Thyroid gland (tissue), 4 donors: ENCODE data around the gene INPP5A. TPM values are rescaled to one million over a fixed set of nuclear protein-coding genes. Genes with fewer than 3 reads are reported as not detected.

ENCODE experiments used
- DNase-seq, 2 donors: peaks; one replicate each; pipeline ENCODE4 v3.0.0-alpha.2; 2019
- H3K27ac ChIP-seq, 3 donors: fragments of 200-600 bp; sonication (generic); 1 replicate in 2 of 3; 2 replicates in 1 of 3; pipeline ENCODE4 v1.5.1; 2016 to 2019; ENCODE audit warnings: mild to moderate bottlenecking in 1 of 3, moderate library complexity in 1 of 3
- H3K27me3 ChIP-seq: fragments of 200-600 bp; sonication (generic); one replicate; pipeline ENCODE4 v1.5.1; 2019
- H3K36me3 ChIP-seq, 2 donors: fragments of 200-600 bp; sonication (generic); one replicate each; pipeline ENCODE4 v1.5.1; 2016 to 2019
- H3K4me1 ChIP-seq, 2 donors: fragments of 200-600 bp; sonication (generic); one replicate each; pipeline ENCODE4 v1.5.1; 2017 to 2019
- H3K4me3 ChIP-seq, 3 donors: fragments of 200-600 bp; sonication (generic); replicated peaks in 1 of 3; 1 replicate in 2 of 3; 2 replicates in 1 of 3; pipeline ENCODE4 v1.5.1; 2016; ENCODE audit warnings: mild to moderate bottlenecking in 1 of 3
- H3K9me3 ChIP-seq: fragments of 200-600 bp; sonication (generic); one replicate; pipeline ENCODE4 v1.5.1; 2017
- POLR2A ChIP-seq, 2 donors: fragments of 450-650 bp; IDR thresholded peaks; one replicate each; pipeline ENCODE4 v1.6.1; 2017; ENCODE audit warnings: antibody characterized with exemption in 2 of 2, mild to moderate bottlenecking in 2 of 2, moderate library complexity in 1 of 2
- WGBS, 2 donors: methylation state at CpG; one replicate each; pipeline ENCODE4 v1.1.5; 2017; 5-methylcytosine and 5-hydroxymethylcytosine counted together
- intact Hi-C: fragments of 100-400 bp; cut with DNase I; formaldehyde crosslinking; loops from one replicate; pipeline ENCODE4 v1.15.1; 2023
- total RNA-seq, 4 donors: library from RNA; depleted of rRNA; stranded (reverse); fragments of >200 nt; gene quantifications; one replicate each; pipeline ENCODE4 v1.2.3, GENCODE V29; 2016
- TF ChIP-seq, protein P1 (sequence below), 6 experiments: fragments of 200-600 bp in 3 of 6; fragments of 450-650 bp in 3 of 6; sonication (generic) in 3 of 6; IDR thresholded peaks; one replicate each; pipeline ENCODE4 v1.5.1; 2016 to 2019; ENCODE audit warnings: antibody characterized with exemption in 6 of 6, mild to moderate bottlenecking in 2 of 6, inconsistent platforms in 1 of 6, moderate library complexity in 1 of 6

INPP5A gene
- total RNA-seq, 4 donors from 2014 or later: 30.4 to 75.8 (median 41.1) TPM

DNA sequence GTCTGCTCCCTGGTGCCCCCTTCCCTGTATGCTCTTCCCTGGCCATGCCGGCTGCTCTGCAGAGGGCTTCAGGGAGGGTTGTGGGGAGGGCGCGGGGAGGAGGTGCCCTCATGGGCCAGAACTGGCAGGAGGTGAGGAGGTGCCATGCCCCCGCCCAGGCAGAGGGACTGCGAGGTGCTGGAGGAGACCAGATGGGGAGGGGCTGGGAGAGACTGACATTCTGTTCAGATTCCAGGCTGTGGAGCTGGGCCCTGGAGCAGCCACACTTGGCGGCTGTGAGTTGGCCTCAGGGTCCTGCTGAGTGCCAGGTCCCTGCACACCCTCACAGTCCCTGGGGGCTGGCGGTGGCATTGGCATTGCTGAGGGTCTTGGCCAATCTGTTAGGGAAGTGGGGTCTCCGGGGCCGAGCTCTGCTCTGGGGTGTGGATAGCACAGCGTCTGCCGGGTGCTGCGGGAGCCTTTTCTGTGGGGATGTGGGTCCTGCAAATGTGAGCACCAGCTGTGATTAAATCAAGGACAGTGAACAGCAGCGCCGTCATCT, 25.4 kb downstream of the INPP5A start:
- no peak for DNase-seq
- Histone ChIP-seq H3K4me3 (no peak overlapping the region), H3K9me3 (no peaks in the 10 kb centered on the region), H3K27me3 (no peaks in the 10 kb centered on the region), H3K4me1 (peaks cover 0 to 10% of the 10 kb centered on the region in 2 donors), H3K27ac (no peak overlapping the region), H3K36me3 (no peaks in the 10 kb centered on the region)
- intact Hi-C loops: no loop called here
- 89 to 96% methylated on average over 11 to 13 of the region's 14 CpGs for WGBS, 2 donors
- no peak for TF ChIP-seq POLR2A (IDR thresholded peaks at IDR 0.05)
- TF ChIP-seq, protein P1, sequence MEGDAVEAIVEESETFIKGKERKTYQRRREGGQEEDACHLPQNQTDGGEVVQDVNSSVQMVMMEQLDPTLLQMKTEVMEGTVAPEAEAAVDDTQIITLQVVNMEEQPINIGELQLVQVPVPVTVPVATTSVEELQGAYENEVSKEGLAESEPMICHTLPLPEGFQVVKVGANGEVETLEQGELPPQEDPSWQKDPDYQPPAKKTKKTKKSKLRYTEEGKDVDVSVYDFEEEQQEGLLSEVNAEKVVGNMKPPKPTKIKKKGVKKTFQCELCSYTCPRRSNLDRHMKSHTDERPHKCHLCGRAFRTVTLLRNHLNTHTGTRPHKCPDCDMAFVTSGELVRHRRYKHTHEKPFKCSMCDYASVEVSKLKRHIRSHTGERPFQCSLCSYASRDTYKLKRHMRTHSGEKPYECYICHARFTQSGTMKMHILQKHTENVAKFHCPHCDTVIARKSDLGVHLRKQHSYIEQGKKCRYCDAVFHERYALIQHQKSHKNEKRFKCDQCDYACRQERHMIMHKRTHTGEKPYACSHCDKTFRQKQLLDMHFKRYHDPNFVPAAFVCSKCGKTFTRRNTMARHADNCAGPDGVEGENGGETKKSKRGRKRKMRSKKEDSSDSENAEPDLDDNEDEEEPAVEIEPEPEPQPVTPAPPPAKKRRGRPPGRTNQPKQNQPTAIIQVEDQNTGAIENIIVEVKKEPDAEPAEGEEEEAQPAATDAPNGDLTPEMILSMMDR (IDR thresholded peaks at IDR 0.05): no peak

GRCh38 chr10:132563485-132564248, 26.1 kb downstream of the INPP5A start:
- DNase-seq: no peak
- Histone ChIP-seq H3K36me3 (no peaks in the 10 kb centered on the region), H3K27me3 (no peaks in the 10 kb centered on the region), H3K4me3 (no peak overlapping the region), H3K9me3 (no peaks in the 10 kb centered on the region), H3K27ac (no peak overlapping the region), H3K4me1 (peaks cover 0 to 10% of the 10 kb centered on the region in 2 donors)
- TF ChIP-seq, protein P1 (IDR thresholded peaks at IDR 0.05): no peak
- TF ChIP-seq POLR2A (IDR thresholded peaks at IDR 0.05): no peak
- intact Hi-C loops: no loop called here
- 87 to 90% methylated on average over 24 of the region's 24 CpGs for WGBS, 2 donors

GRCh38 chr10:132564249-132564605, 26.6 kb downstream of the INPP5A start:
- H3K27ac ChIP-seq: no peak overlapping the region
- peaks cover 0 to 10% of the 10 kb centered on the region in 2 donors for H3K4me1 ChIP-seq

DNA sequence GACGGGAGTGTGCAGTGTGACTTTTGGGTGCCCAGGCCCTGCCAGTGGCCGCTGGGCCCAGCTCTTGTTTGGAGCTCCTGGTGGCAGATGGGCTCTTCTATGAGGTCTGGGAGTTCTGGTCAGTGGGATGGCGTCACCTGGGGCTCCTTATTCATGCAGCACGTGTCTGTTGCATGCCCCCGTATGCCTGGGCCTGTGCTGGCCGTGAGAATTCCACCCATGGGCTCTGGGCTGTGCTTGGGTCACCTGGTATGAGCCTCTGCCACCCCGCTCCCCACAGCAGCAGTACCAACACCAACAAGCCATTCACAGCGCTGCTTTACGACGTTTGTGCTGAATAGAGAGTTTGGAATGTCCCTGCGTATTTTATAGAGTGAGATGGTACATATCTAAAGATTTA, 27.1 kb downstream of the INPP5A start:
- no peak for TF ChIP-seq POLR2A (IDR thresholded peaks at IDR 0.05)
- TF ChIP-seq, protein P1 (IDR thresholded peaks at IDR 0.05): no peak
- WGBS, 2 donors: 91 to 92% methylated on average over 11 of the region's 11 CpGs
- no peaks in the 10 kb centered on the region for H3K36me3 ChIP-seq
- no peaks in the 10 kb centered on the region for H3K27me3 ChIP-seq
- no peak for DNase-seq
- peaks cover 0 to 10% of the 10 kb centered on the region in 2 donors for H3K4me1 ChIP-seq
- no peak overlapping the region for H3K4me3 ChIP-seq
- intact Hi-C loops: no loop called here
- H3K27ac ChIP-seq: no peak overlapping the region
- H3K9me3 ChIP-seq: no peaks in the 10 kb centered on the region

More at GRCh38 chr10:132564249-132564605, 26.6 kb downstream of the INPP5A start:
- Histone ChIP-seq H3K27me3 (no peaks in the 10 kb centered on the region), H3K4me3 (no peak overlapping the region), H3K9me3 (no peaks in the 10 kb centered on the region), H3K36me3 (no peaks in the 10 kb centered on the region)
- TF ChIP-seq, protein P1 (IDR thresholded peaks at IDR 0.05): no peak
- TF ChIP-seq POLR2A (IDR thresholded peaks at IDR 0.05): no peak
- WGBS, 2 donors: 82 to 87% methylated on average over 9 to 10 of the region's 10 CpGs
- intact Hi-C loops: no loop called here
- DNase-seq: no peak

DNA sequence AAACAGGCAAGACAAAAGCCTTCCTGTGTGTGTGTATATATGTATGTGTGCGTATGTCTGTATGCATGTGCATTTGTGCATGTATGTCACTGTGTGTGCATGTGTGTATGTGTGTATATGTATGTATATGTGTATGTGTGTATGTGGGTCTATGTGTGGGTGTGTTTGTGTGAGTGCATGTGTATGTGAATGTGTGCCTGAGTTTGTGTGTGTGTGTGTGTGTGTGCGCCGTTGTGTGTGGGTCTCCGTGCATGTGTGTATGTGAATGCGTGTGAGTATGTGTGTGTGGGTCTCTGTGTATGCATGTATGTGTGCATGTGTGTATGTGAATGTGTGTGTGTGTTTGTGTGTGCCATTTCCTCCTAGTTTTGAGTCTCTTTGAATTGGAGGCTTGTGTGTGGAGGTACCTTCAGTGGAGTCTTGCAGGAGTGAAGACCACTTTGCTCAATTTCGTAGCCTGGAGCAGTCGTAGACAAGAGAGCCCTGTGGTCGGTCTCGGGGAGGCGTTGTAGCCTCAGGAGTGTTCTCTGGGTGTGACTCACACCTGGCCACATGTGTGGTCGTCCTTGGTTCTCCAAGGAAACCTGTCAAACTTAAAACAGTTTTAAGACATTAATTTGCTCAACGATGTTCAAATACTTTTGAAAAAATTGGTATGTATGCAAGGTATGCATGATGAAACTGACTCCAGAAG, 28.1 kb downstream of the INPP5A start:
- Histone ChIP-seq H3K36me3 (no peaks in the 10 kb centered on the region), H3K27me3 (no peaks in the 10 kb centered on the region), H3K27ac (no peak overlapping the region), H3K4me1 (peaks cover 7 to 8% of the 10 kb centered on the region in 2 donors), H3K4me3 (no peak overlapping the region), H3K9me3 (no peaks in the 10 kb centered on the region)
- no peak for TF ChIP-seq POLR2A (IDR thresholded peaks at IDR 0.05)
- TF ChIP-seq, protein P1 (IDR thresholded peaks at IDR 0.05): no peak
- no peak for DNase-seq
- 98 to 99% methylated on average over 12 of the region's 12 CpGs for WGBS, 2 donors
- intact Hi-C loops: no loop called here
